Erythroblast (primary cell): ENCODE measurements around the gene CHST3.

Experiments
- DNase-seq, 2 experiments: peaks; one replicate each; lab custom pipeline; 2025; lab: John Stamatoyannopoulos, UW
- GATA1 ChIP-seq: IDR thresholded peaks from 2 replicates; pipeline ENCODE4 v1.6.1; 2011; ENCODE audit warnings: low read depth, mild to moderate bottlenecking, control low read depth, low read length, moderate library complexity
- POLR2A ChIP-seq: IDR thresholded peaks from 2 replicates; pipeline ENCODE4 v1.6.1; 2011; ENCODE audit warnings: mild to moderate bottlenecking, low read length

The CHST3 gene

DNA sequence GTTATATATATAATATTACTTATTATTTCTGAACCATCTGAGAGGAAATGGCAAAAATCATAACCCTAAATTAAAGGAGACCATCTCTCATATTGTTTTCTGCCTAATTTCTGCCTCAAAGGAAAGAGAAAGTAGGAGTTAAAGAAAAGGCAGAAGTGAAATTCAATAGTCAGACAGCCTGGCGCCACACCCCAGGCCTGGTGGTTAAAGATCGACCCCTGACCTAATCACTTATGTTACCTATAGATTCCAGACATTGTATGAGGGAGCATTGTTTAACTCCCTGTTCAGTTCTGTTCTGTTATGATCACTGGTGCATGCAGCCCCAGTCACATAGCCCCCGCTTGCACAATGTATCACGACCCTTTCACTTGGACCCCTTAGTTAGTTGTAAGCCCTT, 24.9 kb upstream of the CHST3 start:
- DNase-seq: no peak

DNA sequence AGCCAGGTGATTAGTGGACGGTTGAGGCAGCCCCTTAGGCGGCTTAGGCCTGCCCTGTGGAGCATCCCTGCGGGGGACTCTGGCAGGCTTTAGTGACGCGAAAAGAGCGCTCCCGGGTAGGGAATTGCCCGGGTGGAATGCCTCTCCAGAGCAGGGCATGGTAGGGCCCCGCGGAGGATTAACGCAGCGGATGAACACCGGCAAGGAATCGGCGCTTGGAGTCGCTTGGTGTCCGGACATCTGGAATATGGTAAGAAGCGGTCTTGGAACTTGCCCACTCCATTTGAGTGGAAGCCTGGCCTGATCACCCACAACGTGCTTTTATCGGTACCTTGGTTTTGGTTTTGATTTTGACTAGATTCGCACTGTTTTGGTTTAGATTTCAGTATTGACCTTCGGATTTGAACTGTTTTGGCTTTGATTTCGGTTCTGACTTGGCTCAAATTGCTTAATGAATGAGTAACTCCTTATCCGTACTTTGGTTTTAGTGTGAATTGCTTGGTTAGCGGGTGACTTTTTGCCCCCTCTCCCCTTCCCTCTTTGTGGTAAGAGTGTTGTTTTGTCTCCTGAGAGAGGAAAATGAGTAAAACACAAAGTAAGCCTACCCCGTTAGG, 24.2 kb upstream of the CHST3 start:
- no peak for DNase-seq
- TF ChIP-seq POLR2A: no peak

More for the DNA sequence above, 24.9 kb upstream of the CHST3 start:
- no peak for TF ChIP-seq GATA1

- DNase-seq: no peak
- TF ChIP-seq GATA1 (no peak), POLR2A (no peak)
These were observed 23.4 kb upstream of the CHST3 start for GRCh38 chr10:71940752-71941151.

GRCh38 chr10:71941318-71941717, 22.9 kb upstream of the CHST3 start:
- no peak for TF ChIP-seq POLR2A
- TF ChIP-seq GATA1: no peak
- DNase-seq: no peak

DNA sequence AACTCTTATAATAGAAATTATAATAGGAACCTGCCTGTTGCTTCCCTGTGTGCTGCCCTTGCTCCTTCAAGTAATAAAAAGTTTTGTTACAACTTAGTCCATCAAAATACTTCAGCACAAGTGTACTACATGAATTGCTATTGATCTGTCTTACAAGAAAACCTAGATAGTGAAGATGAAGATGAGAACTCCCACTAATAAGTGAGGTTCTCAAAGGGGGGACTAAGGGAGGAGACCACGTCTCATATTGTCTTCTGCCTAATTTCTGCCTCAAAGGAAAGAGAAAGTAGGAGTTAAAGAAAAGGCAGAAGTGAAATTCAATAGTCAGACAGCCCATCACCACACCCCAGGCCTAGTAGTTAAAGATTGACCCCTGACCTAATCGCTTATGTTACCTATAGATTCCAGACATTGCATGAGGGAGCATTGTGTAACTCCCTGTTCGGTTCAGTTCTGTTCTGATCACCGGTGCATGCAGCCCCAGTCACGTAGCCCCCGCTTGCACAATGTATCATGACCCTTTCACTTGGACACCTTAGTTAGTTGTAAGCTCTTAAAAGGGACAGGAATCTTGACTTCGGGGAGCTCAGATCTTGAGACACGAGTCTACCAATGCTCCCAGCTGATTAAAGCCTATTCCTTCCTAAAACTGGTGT, 18.2 kb upstream of the CHST3 start:
- DNase-seq: peak; percentile 48 to 66
- TF ChIP-seq GATA1: no peak
- TF ChIP-seq POLR2A: no peak

- no peak for DNase-seq
- no peak for TF ChIP-seq POLR2A
- no peak for TF ChIP-seq GATA1
These were observed 17.5 kb upstream of the CHST3 start for GRCh38 chr10:71946700-71947099.

DNA sequence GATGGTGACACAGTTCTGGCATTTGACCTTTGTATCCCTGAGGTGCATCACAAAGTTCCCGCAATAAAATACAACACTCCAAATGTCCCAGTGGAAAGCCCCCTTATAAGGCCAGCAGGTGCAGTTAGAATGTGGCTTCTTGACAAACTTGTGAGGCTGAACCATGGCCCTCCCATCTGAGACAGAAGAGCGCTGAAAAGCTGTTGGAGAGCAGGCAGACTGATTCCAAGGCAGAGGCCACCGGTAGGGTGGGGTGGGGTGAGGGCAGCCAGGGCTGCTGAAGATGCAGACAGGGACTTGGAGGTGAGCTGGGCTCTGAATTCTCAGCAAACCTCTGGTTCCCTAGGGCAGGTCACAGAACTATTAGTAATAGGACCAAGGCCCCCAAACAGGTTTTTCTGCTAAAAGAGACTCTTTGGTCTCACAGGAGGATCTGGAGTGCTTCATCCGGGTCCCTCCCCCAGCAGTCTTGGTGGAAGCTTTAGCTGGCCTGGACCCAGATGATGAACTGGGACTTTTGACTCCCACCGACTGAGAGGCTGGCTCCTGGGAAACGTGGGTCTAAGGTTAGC, 15.6 kb upstream of the CHST3 start:
- TF ChIP-seq GATA1 (no peak), POLR2A (no peak)
- DNase-seq: no peak

DNA sequence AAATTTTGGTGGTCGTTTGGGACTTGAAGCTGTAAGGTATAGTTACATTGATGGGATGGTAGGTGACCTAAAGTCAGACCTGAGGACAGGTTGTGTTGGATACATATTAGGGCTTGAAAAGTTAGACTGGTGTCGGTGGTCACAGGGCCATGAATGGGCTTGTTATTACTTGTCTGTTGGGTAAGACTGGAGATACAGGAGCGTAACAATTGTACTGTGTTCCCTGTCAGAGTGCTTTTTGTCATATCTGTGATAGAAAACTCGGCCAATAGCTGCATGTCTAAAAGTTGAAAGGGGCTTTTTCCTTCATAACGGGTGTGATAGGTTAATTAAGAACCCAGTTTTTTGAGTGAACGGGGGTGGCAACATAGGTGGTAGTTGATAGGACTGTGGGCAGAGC, 13.5 kb upstream of the CHST3 start:
- no peak for TF ChIP-seq POLR2A
- no peak for TF ChIP-seq GATA1

DNA sequence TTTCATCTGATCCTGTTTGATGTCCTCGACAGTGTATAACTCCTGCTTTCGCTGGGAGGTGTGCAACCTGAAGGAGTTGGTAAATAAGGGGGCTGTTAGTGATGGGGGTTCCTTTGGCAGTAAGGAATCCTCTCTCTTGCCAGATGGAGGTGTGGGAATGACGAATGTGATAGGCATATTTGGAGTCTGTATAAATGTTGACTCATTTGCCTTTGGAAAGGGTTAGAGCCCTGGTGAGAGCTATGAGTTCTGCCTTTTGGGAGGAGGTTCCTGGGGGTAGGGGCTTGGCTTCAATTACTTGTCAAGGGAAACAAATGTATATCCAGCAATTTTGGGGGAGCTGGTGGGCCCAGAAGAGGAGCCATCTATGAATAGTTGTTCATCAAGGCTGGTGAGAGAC, 11.4 kb upstream of the CHST3 start:
- TF ChIP-seq POLR2A (no peak), GATA1 (no peak)
- DNase-seq: no peak

More for the DNA sequence above, 13.5 kb upstream of the CHST3 start:
- DNase-seq: no peak

DNA sequence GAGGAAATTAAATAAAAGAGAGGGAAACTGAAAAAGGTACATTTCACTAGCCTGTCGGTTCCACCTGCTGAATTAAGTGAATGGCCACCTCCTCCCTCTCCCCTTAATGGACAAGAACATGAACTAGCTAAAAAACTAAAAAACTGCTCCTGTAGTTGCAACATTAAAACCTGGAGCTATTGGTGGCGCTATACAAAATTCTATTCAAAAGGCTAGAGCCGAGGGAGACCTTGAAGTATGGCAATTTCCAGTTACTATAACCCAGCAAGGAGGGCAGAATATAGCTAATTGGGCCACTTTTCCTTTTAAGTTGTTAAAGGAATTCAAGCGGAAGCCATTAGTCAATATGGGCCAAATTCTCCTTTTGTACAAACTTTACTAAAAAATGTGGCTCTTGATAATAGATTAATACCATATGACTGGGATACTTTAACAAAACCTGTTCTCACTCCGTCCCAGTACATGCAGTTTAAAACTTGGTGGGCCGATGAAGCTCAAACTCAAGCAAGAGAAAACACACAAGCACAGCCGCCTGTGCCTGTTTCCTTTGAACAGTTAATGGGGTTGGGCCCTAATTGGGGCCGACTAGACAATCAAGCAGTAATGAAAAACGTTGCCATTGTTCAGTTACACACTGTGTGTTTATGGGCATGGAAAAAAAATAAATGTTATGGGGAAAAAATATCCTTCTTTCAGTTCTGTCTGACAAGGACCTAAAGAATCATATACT, 6.5 kb upstream of the CHST3 start:
- TF ChIP-seq GATA1 (no peak), POLR2A (no peak)
- DNase-seq: no peak

GRCh38 chr10:71959526-71959925, 4.7 kb upstream of the CHST3 start:
- no peak for TF ChIP-seq POLR2A
- TF ChIP-seq GATA1: no peak

DNA sequence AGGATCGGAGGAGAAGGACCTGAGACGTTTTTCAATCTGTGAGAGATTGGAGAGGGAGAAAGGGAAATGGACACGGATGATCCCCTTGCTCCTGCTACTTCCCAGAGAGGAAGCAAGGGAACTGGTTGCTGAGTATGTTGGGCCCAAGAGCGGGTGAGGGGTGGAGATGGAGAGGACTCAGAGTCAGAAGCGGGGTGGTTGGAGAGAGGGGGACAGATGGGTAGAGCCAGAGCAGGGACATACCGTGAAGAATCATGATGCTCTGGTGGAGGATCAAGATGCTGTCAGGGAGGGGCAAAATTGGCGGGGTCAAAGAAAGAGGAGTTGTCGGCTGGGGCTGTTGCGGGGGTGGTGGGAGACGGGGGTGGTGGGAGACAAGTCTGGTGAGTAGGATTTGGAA, 2.4 kb upstream of the CHST3 start:
- TF ChIP-seq POLR2A: no peak
- TF ChIP-seq GATA1: no peak
- no peak for DNase-seq

More at GRCh38 chr10:71959526-71959925, 4.7 kb upstream of the CHST3 start:
- no peak for DNase-seq

DNA sequence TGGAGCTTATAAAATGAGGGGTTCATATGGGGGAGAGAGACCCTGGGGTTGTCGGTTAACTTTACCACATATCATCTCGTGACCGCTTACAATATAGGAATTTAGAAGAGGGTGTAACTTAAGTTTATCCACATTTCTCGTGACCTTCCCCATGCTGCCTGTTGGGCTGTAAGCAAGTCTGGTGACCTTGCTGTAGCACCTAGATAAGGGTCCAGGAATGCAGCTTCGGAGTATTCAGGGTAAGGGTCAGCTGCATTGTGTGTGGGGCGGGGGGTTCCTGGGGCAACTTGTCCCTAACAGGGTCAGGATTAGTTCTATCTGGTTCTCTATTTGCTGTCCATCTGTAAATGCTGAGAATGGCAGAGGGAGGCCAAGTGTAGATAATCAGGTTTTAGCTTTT, 1.3 kb upstream of the CHST3 start:
- no peak for DNase-seq
- TF ChIP-seq GATA1 (no peak), POLR2A (no peak)

DNA sequence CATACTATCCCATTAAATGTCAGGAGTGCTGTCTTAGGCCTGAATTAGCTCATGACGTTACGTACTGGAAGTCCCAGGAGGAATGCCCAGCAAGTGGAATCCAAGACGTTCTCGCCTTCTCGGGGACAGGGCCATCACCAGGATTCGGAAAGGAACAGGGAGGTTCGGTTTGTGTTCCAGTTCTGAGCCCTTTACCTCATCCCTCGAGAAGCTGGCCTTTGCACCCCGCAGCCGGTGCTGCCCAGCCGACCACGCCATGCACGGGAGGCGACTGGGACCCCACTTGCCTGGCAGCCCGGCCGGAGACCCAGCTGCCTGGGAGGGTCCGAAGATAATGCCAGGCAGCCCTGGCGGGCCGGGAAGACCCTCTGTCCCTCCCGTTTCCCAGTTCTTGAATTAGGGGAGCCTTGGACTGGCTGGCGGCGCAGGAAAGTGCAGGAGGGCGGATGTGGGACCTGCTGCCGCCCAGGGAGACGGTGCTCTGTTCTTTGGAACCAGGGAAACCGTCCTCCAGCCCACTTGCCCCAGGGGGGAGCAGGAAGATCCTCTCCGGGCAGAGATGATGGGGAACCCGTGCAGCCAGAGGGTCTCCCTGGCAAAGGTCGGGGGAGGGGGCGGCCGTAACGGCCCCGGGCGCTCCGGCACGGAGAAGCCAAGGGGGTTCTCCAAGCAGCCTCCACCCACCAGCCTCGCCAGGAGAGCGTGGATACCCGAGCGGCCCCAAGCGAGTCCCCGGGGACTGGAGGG, 671 bp upstream of the CHST3 start:
- no peak for DNase-seq
- TF ChIP-seq POLR2A: no peak
- TF ChIP-seq GATA1: no peak
